Muscle of leg (tissue), 16 donors: Measurements from ENCODE around the gene CNIH4. TPM values are rescaled to one million over a fixed set of nuclear protein-coding genes. Genes with fewer than 3 reads are reported as not detected.
"Not testable (repeated sequence)": the region's sequence is repeated elsewhere in the genome, so short reads cannot be mapped to it uniquely, and the experiment has no call there.

Experiments
- DNase-seq: peaks from one replicate; pipeline ENCODE4 v3.0.0; 2013
- H3K27ac ChIP-seq: one replicate; pipeline ENCODE4 v1.5.1; 2013; ENCODE audit warnings: mild to moderate bottlenecking, low read length, control low read depth
- H3K27me3 ChIP-seq: one replicate; pipeline ENCODE4 v1.6.1; 2013; ENCODE audit warnings: low read length; ENCODE audit not compliant: control insufficient read depth, insufficient read depth
- H3K36me3 ChIP-seq: one replicate; pipeline ENCODE4 v1.6.1; 2013; ENCODE audit warnings: low read length; ENCODE audit not compliant: control insufficient read depth, insufficient read depth
- H3K4me1 ChIP-seq: one replicate; pipeline ENCODE4 v1.6.1; 2013; ENCODE audit warnings: low read length; ENCODE audit not compliant: control insufficient read depth, insufficient read depth
- H3K4me3 ChIP-seq: one replicate; pipeline ENCODE4 v1.5.1; 2013; ENCODE audit warnings: low read length, control low read depth
- H3K9me3 ChIP-seq: replicated peaks from 2 replicates; pipeline ENCODE4 v1.6.1; 2013; ENCODE audit warnings: low read depth, low read length; ENCODE audit not compliant: control insufficient read depth
- WGBS: methylation state at CpG from one replicate; pipeline ENCODE4 v1.1.5; 2013; ENCODE audit warnings: missing lambda C conversion rate; ENCODE audit not compliant: insufficient coverage; 5-methylcytosine and 5-hydroxymethylcytosine counted together
- long read RNA-seq, 11 donors: transcript quantifications; one replicate each; lab custom pipeline, GENCODE V29; 2026
- polyA plus RNA-seq, 8 donors: library from polyadenylated mRNA; unstranded; fragments of 120-200 nt; gene quantifications; one replicate each; pipeline versions ENCODE4 v1.2.1 to v1.2.3, GENCODE V29; 2013; ENCODE audit warnings: inconsistent platforms in 1 of 8, low replicate concordance in 1 of 8; ENCODE audit not compliant: insufficient read length in 8 of 8, insufficient read depth in 1 of 8
- total RNA-seq: library from RNA; stranded (reverse); fragments of 120-200 nt; gene quantifications from one replicate; pipeline ENCODE4 v1.2.4, GENCODE V29; 2013

The CNIH4 gene
- total RNA-seq (31.9 TPM), polyA plus RNA-seq (10 to 100 TPM; 25.7 to 35.6 (median 31.4) TPM)
- long read RNA-seq, donor 1, full-length matches to known transcripts = 22 of 22 reads
- long read RNA-seq, donor 1, partial matches to known transcripts = 0 of 22 reads
- long read RNA-seq, donor 1, other reads (novel, unspliced or antisense) = 0 of 22 reads
- long read RNA-seq, donor 2, full-length matches to known transcripts = 2 of 2 reads
- long read RNA-seq, donor 2, partial matches to known transcripts = 0 of 2 reads
- long read RNA-seq, donor 2, other reads (novel, unspliced or antisense) = 0 of 2 reads
- long read RNA-seq, donor 3, full-length matches to known transcripts = 37 of 37 reads
- long read RNA-seq, donor 3, partial matches to known transcripts = 0 of 37 reads
- long read RNA-seq, donor 3, other reads (novel, unspliced or antisense) = 0 of 37 reads
- long read RNA-seq, donor 4, full-length matches to known transcripts = 23 of 23 reads
- long read RNA-seq, donor 4, partial matches to known transcripts = 0 of 23 reads
- long read RNA-seq, donor 4, other reads (novel, unspliced or antisense) = 0 of 23 reads
- long read RNA-seq, donor 5, full-length matches to known transcripts = 61 of 72 reads
- long read RNA-seq, donor 5, partial matches to known transcripts = 11 of 72 reads
- long read RNA-seq, donor 5, other reads (novel, unspliced or antisense) = 0 of 72 reads
- long read RNA-seq, donor 6, full-length matches to known transcripts = 65 of 65 reads
- long read RNA-seq, donor 6, partial matches to known transcripts = 0 of 65 reads
- long read RNA-seq, donor 6, other reads (novel, unspliced or antisense) = 0 of 65 reads
- long read RNA-seq, donor 7, full-length matches to known transcripts = 56 of 56 reads
- long read RNA-seq, donor 7, partial matches to known transcripts = 0 of 56 reads
- long read RNA-seq, donor 7, other reads (novel, unspliced or antisense) = 0 of 56 reads
- long read RNA-seq, donor 8, full-length matches to known transcripts = 27 of 27 reads
- long read RNA-seq, donor 8, partial matches to known transcripts = 0 of 27 reads
- long read RNA-seq, donor 8, other reads (novel, unspliced or antisense) = 0 of 27 reads
- long read RNA-seq, donor 9, full-length matches to known transcripts = 38 of 45 reads
- long read RNA-seq, donor 9, partial matches to known transcripts = 7 of 45 reads
- long read RNA-seq, donor 9, other reads (novel, unspliced or antisense) = 0 of 45 reads
- long read RNA-seq, donor 10, full-length matches to known transcripts = 42 of 48 reads
- long read RNA-seq, donor 10, partial matches to known transcripts = 6 of 48 reads
- long read RNA-seq, donor 10, other reads (novel, unspliced or antisense) = 0 of 48 reads
- long read RNA-seq, donor 11, full-length matches to known transcripts = 31 of 31 reads
- long read RNA-seq, donor 11, partial matches to known transcripts = 0 of 31 reads
- long read RNA-seq, donor 11, other reads (novel, unspliced or antisense) = 0 of 31 reads

- Histone ChIP-seq H3K27ac (peak within 1 kb of the TSS; percentile 88), H3K9me3 (no peaks in the 10 kb centered on the region), H3K4me1 (peaks cover 4% of the 10 kb centered on the region), H3K36me3 (peaks cover 6% of the 10 kb centered on the region), H3K4me3 (peak within 1 kb of the TSS; percentile 84), H3K27me3 (no peaks in the 10 kb centered on the region)
- under 1% methylated on average over 53 of the region's 78 CpGs for WGBS
- DNase-seq = peak; percentile 99
Measured at GRCh38 chr1:224356685-224357625, at the start of gene CNIH4. CNIH4 (plus strand) TSS chr1:224356879; CDS start chr1:224356925, 46 bp downstream.

- Histone ChIP-seq H3K4me3 (no peak overlapping the region), H3K36me3 (peaks cover 49% of the 10 kb centered on the region), H3K9me3 (no peaks in the 10 kb centered on the region), H3K27me3 (no peaks in the 10 kb centered on the region), H3K4me1 (no peaks in the 10 kb centered on the region), H3K27ac (no peak overlapping the region)
- 100% methylated on average over 1 of the region's 3 CpGs for WGBS
- DNase-seq = no peak
Measured at GRCh38 chr1:224308064-224308463, 48.6 kb upstream of the CNIH4 start.

GRCh38 chr1:224311503-224311902 lies 45.2 kb upstream of the CNIH4 start:
- H3K4me3 ChIP-seq, H3K27me3 ChIP-seq, H3K4me1 ChIP-seq, H3K27ac ChIP-seq, H3K9me3 ChIP-seq, DNase-seq: not testable (repeated sequence)
- no CpG with 5 or more reads among the region's 1 CpG for WGBS
- peaks cover 33% of the 10 kb centered on the region for H3K36me3 ChIP-seq

- H3K9me3 ChIP-seq = no peaks in the 10 kb centered on the region
- no CpG with 5 or more reads among the region's 2 CpGs for WGBS
- H3K4me3 ChIP-seq = no peak overlapping the region
- H3K27me3 ChIP-seq = no peaks in the 10 kb centered on the region
- no peak overlapping the region for H3K27ac ChIP-seq
- DNase-seq = no peak
- H3K4me1 ChIP-seq = no peaks in the 10 kb centered on the region
- H3K36me3 ChIP-seq = peaks cover 32% of the 10 kb centered on the region
Measured at GRCh38 chr1:224312025-224312424, 44.7 kb upstream of the CNIH4 start.

- Histone ChIP-seq H3K9me3 (no peaks in the 10 kb centered on the region), H3K27ac (no peak overlapping the region), H3K36me3 (peaks cover 10% of the 10 kb centered on the region), H3K4me1 (no peaks in the 10 kb centered on the region), H3K27me3 (no peaks in the 10 kb centered on the region), H3K4me3 (no peak overlapping the region)
- DNase-seq = no peak
- WGBS = no CpG with 5 or more reads among the region's 4 CpGs
Measured at GRCh38 chr1:224317383-224318045, 39.2 kb upstream of the CNIH4 start.

- no peak overlapping the region for H3K27ac ChIP-seq
- H3K27me3 ChIP-seq = no peaks in the 10 kb centered on the region
- peaks cover 14% of the 10 kb centered on the region for H3K36me3 ChIP-seq
- no peaks in the 10 kb centered on the region for H3K4me1 ChIP-seq
- no CpG with 5 or more reads among the region's 2 CpGs for WGBS
- no peak for DNase-seq
- no peaks in the 10 kb centered on the region for H3K9me3 ChIP-seq
- H3K4me3 ChIP-seq = no peak overlapping the region
Measured at GRCh38 chr1:224321706-224322105, 35.0 kb upstream of the CNIH4 start.

GRCh38 chr1:224325959-224326358 lies 30.7 kb upstream of the CNIH4 start:
- Histone ChIP-seq H3K4me1 (peaks cover 6% of the 10 kb centered on the region), H3K27ac (no peak overlapping the region), H3K9me3 (no peaks in the 10 kb centered on the region), H3K4me3 (no peak overlapping the region), H3K36me3 (peaks cover 15% of the 10 kb centered on the region), H3K27me3 (no peaks in the 10 kb centered on the region)
- no CpG with 5 or more reads among the region's 1 CpG for WGBS
- no peak for DNase-seq

- no peak overlapping the region for H3K4me3 ChIP-seq
- no CpG with 5 or more reads among the region's 6 CpGs for WGBS
- no peaks in the 10 kb centered on the region for H3K9me3 ChIP-seq
- no peak for DNase-seq
- H3K4me1 ChIP-seq = peaks cover 6% of the 10 kb centered on the region
- peaks cover 15% of the 10 kb centered on the region for H3K36me3 ChIP-seq
- no peak overlapping the region for H3K27ac ChIP-seq
- no peaks in the 10 kb centered on the region for H3K27me3 ChIP-seq
Measured at GRCh38 chr1:224328644-224329043, 28.0 kb upstream of the CNIH4 start.
